Fibroblast of lung (primary cell): ENCODE results near the gene ART1.

Experiments
- EZH2 ChIP-seq: IDR thresholded peaks from 2 replicates; pipeline ENCODE4 v1.5.1; 2012; ENCODE audit warnings: low read length, control low read depth, mild to moderate bottlenecking; ENCODE audit errors: missing control alignments
- TF ChIP-seq, protein P1 (sequence below), 2 donors: IDR thresholded peaks in 1 of 2; conservative IDR thresholded peaks in 1 of 2; 1 replicate in 1 of 2; 2 replicates in 1 of 2; pipeline ENCODE4 v1.5.1; 2011 to 2012; ENCODE audit warnings: low read length in 2 of 2, control low read depth in 1 of 2, inconsistent platforms in 1 of 2, low read depth in 1 of 2, mild to moderate bottlenecking in 1 of 2

DNA sequence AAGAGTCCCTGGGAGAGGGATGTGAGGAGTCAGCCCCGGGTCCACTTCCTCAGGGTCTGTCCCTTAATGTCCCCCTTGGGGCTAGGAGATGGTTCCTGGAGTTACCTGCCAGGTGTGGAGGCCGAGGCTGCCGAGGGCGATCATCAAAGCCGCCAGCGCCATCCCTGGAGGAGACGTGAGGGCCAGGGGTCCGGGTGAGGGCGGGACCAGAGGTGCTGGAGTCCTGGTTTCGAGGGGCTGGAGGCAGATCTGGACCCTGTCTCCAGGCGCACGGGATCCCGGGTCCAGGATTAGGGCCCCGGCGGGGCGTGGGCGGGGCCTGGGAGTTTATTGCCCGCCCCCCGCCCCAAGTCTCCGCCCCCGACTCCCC, 3.2 kb upstream of the ART1 start, which contains the start of gene ART5:
- TF ChIP-seq, protein P1, sequence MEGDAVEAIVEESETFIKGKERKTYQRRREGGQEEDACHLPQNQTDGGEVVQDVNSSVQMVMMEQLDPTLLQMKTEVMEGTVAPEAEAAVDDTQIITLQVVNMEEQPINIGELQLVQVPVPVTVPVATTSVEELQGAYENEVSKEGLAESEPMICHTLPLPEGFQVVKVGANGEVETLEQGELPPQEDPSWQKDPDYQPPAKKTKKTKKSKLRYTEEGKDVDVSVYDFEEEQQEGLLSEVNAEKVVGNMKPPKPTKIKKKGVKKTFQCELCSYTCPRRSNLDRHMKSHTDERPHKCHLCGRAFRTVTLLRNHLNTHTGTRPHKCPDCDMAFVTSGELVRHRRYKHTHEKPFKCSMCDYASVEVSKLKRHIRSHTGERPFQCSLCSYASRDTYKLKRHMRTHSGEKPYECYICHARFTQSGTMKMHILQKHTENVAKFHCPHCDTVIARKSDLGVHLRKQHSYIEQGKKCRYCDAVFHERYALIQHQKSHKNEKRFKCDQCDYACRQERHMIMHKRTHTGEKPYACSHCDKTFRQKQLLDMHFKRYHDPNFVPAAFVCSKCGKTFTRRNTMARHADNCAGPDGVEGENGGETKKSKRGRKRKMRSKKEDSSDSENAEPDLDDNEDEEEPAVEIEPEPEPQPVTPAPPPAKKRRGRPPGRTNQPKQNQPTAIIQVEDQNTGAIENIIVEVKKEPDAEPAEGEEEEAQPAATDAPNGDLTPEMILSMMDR (conservative IDR thresholded peaks at IDR 0.05 in 1 of 2, IDR thresholded peaks at IDR 0.05 in 1 of 2; ENCODE audit: low read depth in 1 of 2, low read length in 2 of 2), result no peak
- no peak for TF ChIP-seq EZH2
